Activated T-cell treated with anti-CD3 and anti-CD28 coated beads, Interleukin-2, amount 50 U/mL, for 48 hours (primary cell): ENCODE data around the gene DHH.

ENCODE experiments used
- DNase-seq, 2 experiments: peaks; one replicate each; pipeline ENCODE4 v3.0.0-alpha.2; 2020

DHH gene

DNA sequence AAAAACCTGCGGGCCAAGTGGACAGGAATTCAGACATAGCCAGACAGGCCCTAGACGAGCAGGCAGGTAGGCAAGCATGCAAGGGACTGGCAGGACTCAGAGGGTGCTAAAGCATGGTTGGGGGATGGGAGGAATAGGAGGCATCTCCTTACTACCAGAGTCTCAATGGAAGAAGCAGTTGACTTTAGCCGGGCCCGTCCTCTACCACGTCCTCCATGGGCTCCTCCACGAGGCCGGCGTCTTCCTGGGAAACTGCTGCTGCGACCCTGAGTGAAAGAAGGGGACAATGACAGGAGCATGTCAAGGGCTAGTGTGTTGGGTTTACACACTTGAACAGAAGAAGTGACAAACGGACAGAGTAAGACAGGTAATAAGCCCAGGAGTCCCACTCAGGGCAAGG lies 45.6 kb downstream of the DHH start:
- DNase-seq = no peak

GRCh38 chr12:49046129-49046895 lies 48.3 kb downstream of the DHH start:
- DNase-seq = no peak

DNA sequence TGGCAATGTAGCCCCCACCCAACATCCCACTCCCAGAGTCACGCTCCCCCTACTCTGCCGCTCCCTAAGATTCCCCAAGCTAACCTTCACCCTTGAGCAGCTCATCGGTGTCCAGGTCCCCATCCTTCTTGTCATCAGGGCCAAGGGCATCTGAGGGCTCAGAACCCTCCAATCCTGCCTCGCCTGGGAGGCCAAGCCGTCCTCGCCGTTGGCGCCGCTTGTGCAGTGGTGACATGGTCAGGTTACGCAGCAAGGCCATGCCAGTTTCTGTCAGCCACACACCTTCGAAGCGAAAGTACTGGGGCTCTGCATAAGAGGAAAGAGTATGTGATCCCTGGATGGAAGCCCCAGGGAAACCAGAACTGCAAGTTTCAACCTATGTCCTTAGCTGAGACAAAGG lies 49.9 kb downstream of the DHH start:
- DNase-seq = no peak

DNA sequence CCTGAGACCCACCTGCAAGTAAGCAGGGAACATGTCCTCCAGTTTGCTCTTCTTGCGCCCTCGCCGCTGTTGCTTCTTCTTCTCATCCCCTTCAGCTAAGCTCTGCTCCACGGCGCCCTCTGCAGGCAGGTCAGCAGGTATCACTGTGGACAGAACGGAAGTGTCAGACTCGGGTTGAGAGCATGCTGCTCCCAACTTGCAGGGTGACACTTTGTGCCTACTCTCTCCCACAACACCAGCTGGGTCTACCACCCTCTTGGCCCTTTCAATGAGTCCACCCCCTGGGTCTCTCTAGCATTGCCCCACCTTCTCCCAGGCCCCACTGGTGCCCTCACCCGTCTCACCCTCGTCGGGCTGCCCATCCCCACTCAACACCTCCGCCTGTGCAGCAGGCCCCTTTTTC lies 50.7 kb downstream of the DHH start:
- peak; percentile 86 to 89 for DNase-seq

- DNase-seq = no peak
Observed at GRCh38 chr12:49043241-49043640, 51.4 kb downstream of the DHH start.

GRCh38 chr12:49041881-49042484 lies 52.6 kb downstream of the DHH start:
- no peak for DNase-seq

- no peak for DNase-seq
Observed at GRCh38 chr12:49041036-49041880, 53.3 kb downstream of the DHH start.

- no peak for DNase-seq
Observed at GRCh38 chr12:49040364-49040855, 54.2 kb downstream of the DHH start.

- DNase-seq = no peak
Observed at GRCh38 chr12:49039421-49040363, 54.9 kb downstream of the DHH start.

DNA sequence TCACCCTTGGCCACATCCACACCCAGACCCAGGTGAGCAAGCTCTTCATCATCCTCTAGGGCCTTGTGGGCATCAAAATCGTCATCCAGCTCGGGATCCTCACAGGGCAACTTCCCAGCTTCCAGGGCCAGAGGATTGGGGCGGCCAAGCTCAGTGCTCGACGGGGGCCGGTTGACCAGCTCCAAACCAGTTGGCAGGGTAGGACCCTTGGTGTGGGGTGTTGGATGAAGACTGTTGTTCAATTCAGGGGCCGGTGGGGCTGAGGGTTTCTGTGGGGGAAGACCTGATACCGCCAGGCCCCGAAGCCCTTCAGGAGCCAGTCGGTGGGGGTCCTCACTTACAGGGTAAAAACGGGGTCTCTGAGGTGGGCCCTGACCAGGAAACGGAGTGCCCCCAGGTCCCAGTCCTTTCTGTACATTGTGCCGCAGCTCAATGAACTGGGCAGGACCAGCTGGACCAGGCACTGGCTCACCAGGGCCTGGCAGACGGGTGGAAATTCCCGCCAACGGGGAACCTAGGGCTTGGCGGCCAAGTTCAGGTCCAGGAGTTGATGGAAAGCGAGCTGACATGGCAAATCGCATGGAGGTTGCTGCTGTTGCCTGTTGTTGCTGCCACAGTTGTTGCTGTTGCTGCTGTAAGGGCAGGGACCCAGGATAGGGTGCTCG lies 56.2 kb downstream of the DHH start:
- no peak for DNase-seq

- no peak for DNase-seq
Observed at GRCh38 chr12:49037947-49038237, 56.7 kb downstream of the DHH start.

DNA sequence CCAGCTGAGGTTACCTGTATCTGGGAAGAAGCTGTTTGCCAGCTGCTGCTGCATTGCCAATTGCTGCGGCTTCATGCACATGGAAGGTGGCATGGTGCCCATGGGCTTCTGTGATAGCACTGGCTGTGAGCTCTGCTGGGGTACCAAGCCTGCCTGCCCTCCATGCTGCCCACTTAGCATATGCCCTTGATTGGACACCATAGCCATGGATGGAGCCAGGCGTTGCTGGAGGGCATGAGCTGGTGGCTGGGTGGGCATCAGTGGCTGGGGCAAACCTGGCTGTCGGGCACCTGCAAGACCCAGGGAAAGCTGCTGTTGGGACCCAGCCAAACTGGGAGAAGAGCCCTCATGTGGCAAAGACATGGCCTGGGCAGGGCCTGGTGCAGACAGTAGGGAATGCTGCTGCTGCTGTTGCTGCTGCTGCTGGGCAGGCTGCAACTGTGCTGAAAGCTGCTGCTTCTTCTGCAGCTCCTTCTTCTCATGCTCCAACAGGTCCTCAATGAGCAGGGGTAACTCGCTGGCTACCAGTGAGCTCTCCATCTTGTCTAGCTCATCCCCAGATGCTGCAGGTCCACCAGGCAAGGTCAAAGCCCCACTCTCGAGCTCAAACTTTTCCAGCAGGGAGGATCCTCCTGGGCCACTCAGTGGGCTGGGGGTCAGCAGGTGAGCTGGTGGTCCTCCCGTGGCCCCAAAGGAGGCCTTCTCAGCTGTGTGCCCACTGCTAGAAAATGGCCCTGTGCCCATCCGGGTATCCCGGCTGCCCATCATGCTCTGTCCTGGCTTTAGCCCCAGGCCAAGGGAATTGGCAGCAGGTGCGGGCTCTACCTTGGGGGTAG lies 57.3 kb downstream of the DHH start:
- no peak for DNase-seq
